NCI-H748 (cell line): ENCODE results near the gene H19.

Experiments used
- DNase-seq: peaks from one replicate; lab custom pipeline; 2025; ENCODE audit not compliant: unreplicated experiment; lab: John Stamatoyannopoulos, UW

H19 gene

DNA sequence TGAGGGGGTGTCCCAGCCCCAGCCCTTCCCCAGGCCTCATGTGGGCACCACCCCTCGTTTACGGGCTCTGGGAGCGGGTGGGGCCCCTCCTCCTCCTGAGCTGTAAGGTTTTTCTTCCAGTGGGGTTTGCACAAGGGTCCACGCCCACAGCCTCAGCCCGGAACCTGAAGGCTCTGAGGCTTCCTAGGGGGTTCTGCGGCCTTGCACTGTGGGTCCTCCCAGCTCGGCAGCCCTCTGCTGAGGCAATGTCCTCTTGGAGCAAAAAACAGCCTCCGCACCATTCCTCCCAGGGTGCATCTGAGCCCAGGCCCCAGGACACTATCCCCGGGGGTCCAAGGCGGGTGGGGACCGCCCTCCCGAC lies 14.1 kb downstream of the H19 start:
- no peak for DNase-seq

DNA sequence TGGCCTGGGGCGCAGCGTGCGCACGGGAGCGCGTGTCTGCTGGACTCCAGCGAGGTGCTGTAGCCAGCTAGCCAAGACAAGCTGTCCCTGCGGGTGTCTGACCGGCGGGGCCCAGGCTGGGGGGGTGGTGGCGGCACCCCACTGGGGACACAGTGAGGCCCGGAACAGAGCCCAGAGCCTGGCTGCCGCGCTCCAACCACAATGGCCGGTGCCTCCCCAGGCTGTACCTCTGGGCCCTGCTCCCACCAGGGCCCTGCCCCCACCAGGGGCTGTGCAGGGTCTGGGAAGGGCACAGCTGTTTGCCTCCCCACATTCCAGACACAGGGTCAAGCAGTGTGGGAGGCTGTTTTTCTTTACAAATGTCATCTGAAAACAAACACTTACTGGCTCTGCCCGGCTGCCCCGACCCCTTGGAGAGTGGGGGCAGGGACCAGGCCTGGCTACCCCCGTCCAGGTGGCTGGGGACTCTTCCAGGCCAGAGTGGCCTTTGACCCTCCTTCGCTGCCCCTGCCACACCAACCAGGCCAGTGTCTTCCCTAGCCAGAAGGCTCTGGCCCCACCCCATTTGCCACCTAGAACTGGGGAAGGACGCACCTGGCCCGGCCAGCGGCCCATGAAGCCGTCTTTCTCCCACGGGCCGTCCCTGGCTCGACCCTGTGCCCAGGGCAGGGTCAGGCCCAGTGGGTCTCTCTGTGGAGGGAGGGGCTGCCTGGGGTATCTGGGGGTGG lies 14.6 kb downstream of the H19 start:
- DNase-seq, result no peak

DNA sequence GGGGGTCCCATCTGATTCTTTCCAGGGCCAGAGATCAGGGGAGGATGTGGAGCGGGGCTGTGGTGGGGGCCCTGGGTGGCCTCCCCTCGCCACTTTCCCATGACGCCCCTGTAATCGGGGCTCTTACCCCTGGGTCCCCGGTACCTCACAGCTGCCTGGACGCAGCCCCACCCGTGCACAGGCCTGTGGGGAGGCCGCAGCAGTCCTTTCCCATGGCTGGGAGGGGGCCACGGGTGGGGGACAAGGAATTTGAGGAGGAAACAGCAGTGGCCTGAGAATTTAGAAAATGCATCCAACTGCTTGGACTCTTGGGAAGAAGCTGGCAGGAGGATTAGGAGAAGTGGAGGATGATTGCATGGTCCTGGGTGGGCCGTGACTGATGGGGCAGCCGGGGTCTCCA lies 18.0 kb downstream of the H19 start:
- DNase-seq, result no peak

DNA sequence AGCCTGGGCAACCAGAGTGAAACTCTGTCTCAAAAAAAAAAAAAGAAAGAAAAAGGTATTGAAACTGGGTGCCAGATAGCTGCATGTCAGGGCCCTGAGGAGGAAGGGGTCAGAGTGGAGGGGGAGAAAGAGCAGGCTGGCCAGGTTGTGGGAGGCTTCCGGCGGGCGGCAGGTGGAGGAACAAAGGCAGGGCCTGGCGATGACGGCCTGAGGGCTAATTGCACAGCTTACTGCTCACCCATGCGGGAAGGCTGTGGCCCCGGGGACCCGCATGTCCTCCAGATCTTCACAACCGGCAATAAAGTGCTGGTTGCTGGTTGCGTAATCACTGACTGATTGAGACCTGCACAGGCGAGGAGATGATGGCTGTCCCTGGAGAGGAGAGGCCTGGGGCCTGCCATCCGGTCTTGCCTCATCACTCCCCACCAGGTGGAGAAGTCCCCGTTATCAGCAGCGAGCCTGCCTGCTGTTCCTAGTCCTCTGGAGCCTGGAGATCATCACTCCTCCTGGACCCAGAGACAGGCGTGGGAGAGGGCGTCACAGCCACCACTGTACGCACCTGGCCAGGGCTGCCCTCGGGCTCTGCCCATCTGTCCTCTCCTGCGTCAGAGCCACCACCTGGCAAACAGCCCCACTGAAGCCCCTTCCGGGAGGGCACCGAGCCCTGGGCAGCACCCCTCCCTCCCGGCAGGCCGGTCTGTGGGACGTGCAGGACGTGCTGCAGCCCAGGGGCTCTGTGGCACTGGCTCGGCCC lies 18.7 kb downstream of the H19 start:
- DNase-seq, result no peak

DNA sequence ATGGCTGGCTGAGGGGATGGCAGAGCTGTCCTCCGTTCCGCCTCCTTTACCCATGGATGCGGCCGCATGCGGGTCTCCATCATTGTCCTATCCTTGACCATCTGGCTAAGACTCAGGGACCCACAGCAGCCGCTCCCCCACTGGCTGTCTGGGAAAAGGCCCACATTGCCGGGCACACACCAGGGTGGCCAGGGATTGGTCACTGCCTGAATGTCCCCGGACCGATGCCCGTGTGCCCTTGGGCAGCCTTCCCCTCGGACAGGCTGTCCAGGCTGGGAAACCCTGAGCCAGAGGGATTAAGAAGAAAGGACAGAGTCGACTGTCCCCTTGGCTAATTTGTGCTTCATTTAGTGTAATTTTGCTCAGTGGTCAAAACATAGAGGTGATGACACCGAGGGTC lies 22.5 kb downstream of the H19 start:
- no peak for DNase-seq

DNA sequence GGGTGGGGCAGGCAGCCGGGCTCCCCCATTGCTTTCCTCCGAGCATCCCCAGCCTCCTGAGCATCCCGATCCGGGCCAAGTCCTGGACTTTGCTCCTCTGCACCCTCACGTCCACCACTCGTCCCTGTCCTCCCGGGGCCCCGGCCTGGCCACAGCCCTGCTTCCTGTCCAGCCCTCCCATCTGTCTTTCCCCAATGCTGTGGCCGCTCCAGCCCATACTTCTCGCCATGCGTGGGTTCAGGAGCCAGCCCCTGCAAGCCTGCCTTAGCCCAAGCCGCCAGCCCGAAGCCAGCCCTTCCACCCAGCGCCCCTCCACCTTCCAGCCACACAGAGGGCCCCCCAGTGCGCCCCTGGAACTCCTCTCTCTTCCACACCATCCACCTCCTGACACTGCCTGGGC lies 26.7 kb downstream of the H19 start:
- DNase-seq, result no peak

DNA sequence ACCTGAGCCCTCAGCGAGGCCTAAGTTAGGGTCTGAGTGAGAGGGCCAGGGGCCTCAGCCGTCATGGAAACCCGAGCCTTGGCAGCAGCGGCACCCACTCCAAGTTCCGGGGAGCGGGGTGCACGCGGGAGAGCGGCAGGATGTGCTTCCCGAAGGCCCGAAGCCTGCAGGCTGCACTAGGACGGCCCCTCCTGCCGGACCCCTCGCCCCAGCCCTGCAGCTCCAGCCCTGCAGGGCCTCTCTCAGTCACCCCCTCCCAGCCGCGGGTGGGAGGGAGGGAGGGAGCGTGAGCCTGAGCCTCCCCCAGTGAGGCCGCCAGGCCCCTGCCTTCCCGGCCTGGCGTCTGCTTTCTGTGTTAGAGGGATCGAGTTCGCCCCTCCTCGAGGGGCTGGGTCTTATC lies 27.9 kb downstream of the H19 start:
- DNase-seq, result no peak

DNA sequence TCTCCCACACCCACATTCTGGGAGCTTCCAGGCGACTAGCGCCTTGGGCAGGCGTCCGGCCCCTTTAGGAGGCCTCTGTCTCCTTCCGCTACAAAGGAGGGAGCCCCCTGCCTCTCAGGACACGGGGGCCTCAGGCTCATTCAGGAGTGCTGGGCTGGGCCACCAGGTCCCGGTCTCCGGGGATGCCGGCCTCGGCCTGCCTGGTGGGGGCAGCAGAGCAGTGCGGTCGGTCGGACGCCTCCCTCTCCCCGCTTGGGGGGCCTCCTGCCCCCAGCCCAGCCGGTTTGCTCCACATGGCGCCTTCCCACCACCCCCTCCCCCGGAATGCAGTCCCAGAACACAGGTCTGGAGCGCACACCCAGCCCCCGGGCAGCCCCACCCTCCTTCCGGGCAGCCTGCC lies 28.6 kb downstream of the H19 start:
- no peak for DNase-seq

DNA sequence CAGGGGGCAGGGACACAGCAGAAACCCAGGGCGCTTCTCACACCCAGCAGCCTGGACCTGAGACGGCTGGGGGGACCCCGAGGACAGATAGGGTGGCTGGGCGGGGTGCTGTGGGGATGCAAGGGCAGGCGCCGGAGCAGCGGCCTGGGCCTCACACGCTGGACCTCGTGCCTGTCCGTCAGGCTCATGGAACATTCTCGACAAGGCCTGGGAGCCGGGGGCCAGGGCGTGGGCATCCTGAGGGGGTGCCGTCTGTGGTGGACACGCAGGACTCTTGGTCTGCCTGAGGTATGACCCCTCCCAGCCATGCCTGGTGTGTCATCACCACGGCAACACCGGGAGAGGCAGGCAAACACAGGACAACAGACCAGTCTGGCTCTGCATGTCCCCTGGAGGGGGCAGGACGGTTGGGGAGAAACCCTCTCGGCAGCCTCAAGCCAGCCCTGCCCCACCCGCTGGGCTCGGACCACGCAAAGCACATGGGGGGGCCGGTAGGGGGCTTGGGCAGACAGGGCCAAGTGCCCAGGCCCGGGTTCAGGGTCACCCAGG lies 29.1 kb downstream of the H19 start:
- no peak for DNase-seq

DNA sequence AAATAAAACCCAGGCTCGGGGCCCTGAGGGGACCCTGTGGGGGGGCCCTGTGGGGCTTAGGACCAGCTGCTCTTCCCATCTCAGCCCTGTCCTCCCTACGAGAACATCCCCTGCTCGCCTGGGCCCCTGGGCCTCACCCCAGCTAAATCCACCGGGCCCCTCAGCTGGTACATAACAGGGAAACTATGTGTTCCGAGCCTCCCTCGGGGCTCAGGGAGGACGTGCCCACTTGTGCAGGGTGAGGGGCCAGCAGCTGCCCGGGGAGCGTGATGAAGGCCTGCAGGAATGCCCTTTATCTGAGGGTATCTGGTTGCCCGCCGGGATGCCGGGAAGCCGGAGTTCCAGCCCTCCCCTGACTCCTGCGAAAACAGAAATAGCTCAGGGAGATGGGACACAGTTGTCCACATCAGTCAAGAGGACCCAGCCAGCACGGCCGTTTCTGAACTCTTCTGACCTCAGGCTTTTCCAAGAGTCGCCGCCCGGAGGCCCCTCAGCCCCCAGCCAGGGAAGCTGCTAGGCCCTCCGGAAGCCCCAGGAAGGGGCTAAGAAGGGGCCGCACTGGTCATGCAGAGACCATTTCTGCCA lies 29.9 kb downstream of the H19 start:
- no peak for DNase-seq

DNA sequence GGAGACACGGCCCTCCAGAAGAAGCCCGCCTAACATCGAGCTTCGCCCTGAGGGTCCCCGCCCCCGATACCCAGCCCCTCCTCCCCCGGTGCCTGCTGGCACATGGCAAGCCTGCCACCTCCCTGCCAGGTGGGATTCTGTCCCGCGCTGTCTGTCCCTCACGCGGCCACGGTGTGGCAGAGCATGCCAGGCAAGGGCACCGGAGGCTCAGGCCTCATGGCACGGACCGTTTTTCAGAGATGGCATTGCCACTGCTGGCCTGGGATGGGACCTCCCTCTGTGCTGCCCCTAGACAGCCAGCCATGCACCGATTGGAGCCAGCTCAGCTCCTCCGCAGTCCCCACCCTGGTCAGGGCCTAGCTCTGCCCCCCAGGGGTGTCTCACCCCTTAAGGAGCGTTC lies 31.1 kb downstream of the H19 start:
- no peak for DNase-seq

DNA sequence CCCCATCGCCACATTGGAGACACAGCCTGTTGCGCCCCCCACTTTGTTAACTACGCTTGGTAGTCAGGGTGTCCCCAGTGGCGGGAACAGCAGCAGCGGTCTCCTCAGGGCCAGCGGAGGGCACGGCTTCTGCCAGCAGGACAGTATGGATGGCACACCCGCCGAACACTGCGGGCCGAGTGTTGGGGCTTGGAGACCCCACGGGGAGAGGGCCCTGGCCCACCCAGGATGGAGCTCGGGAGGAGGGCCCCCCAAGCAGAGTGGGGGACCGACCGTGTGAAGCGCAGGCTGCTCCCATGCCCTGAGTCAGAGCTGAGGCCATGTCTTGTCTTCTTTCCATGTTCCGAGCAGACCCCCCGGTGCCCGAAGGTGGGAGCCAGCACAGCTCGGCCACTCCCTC lies 32.7 kb downstream of the H19 start:
- no peak for DNase-seq

DNA sequence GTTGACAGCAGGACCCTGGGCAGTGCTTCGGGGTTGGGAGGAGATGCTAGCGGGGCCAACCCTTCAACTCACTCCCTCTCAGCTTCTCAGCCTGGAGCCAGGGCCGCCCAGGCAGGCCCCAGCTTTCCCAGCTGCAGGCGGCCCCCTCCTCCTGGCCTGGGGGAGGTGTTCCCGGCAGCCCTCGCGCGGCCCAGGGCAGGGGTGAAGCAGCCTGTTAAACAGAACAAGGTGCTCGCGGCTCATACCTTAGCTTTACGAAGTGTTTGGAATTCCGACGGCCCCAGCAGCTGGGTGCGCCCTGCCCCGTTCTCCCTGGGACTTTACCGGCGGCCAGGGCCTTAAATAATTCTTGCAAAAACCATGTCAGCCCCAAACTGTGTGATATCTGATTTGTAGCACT lies 33.3 kb downstream of the H19 start:
- no peak for DNase-seq

DNA sequence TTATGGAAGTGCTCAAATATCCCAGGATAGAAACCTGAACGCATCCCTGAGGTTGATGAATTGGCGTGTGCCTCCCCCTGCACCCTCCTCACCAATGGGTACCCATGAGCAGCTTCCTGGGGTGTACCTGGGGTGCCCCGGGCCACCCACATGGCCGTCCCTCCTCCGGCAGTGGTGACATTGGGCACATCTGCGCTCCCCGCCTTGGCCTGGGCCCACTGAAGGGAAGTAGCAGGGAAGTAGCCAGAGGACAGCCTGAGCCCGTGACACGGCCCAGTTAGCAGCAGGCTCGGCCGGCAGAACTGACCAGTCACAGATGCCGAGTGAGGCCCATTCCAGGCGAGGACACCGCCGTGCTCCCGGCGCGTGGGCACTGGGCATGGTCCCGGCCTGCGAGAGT lies 33.8 kb downstream of the H19 start:
- DNase-seq, result no peak

DNA sequence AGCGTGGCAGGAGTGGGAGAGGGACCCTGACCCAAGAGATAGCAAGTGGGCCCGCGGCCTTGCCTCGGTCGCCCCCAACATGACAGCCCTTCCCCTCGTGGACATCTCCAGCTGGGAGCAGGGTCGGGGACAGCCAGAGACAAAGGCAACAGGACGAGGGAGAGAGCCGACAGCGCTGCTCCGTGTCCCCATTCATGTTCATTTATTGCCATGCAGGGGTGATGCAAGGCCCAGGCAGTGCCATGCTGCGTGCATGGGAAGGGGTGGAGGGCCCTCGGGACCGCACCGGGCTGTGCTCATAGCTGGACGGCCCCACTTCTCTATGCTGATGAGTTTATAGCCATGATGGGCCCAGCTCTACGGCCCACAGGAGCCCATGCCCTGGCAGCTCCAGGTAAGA lies 37.9 kb downstream of the H19 start:
- no peak for DNase-seq

DNA sequence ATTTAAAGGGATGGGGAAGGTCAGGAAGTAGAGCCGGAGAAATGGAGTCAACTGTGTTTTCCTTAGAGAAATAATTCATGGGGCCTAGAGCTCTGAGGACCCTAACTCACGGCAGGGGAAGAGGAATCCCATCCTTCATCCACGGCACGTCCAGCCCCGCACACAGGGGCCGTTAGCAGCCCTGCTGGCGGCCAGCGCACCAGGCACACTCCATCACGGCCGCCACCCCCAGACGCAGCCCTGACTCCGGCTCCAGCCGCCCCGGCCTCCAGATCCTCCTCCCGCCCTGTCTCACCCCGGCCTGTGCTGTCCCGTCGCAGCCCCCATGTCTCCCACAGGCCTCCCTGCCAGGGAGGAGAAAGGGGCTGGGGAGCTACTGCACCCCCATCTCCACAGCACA lies 39.3 kb downstream of the H19 start:
- no peak for DNase-seq

DNA sequence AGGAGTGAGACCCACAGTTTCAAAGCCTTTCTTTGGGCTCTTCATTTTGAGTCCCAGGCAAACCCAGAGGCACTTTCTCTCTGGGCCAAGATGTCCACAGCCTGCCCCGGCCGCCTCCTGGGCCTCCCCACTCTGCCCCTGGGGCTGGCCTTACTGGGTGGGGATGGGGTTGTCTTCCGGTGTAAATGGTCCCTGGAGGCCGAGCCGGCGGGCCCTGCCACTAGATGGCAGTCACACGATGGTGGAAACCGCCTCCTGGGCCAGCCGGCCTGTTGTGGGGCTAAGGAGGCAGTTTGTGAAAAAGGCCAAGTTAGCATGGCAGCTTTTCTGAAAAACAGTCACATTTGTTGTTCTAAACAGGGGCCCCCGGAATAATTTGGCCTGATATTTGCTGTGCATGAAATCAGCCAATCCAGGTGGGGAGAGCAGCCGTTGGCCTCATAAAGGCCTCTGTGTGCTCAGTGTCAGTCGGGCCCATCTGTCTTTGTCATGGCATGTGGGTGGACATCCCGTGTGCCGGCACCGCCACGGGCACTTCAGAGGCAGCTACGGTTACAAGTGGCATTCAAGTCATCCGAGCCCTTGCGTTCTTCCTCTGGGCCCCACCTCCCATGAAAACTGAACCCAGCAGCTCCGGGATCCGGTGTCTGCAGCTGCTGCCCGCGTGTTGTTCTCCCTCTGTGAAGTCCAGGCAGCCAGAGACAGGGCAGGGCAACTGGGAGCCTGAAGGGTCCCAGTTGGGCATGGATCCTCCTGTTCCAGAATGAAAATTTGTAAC lies 44.0 kb downstream of the H19 start:
- DNase-seq, result no peak

DNA sequence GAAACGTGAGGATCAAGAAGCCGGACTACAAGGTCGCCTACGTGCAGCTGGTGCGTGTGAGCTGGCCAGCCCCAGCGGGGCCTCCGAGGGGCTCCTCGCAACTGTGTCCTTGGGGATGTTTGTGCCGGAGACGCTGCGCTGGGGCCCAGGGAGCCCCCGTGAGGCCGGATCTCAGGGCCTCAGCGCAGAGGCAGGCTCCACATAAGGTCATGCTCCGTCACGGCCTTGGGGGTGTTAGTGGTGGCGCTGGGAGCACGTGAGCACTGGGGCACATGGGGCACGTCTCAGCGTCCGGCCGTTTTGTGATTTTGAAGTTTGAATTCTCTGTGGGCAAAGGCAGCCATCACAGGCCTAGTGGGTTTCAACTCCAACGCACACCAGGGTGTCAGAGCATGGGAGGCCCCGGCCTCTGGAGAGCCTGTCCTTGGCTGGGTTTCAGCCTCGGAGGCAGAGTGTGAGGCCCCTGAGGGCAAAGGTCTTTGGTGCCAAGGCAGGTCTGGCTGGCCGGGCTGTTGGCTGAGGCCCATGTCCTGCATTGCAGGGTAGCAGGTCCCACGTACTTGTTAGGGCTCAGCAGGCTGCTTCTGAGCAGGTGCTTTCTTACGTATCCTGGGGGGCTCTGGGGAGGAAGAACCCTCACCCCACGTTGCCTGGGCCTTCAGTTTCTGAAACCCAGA lies 44.7 kb downstream of the H19 start:
- no peak for DNase-seq

DNA sequence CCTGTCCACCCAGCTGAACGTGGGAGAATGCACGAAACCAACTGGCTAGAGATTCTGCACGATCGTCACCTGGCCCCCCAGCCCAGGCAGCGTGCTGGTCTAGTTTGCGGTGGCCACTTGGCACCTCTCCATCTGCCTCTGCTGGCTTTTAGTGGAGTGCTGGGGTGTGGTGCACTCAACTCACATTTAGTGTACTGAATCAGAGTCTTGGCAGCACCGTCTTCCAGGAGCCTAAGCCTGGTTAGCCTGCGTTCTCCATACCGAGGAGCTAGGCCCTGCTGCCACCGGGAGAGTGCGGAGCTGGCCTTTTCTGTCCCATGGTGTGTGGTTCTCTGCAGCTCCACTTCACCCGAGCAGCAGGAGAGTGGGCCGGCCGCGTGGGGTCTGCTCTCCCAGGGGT lies 47.7 kb downstream of the H19 start:
- no peak for DNase-seq

DNA sequence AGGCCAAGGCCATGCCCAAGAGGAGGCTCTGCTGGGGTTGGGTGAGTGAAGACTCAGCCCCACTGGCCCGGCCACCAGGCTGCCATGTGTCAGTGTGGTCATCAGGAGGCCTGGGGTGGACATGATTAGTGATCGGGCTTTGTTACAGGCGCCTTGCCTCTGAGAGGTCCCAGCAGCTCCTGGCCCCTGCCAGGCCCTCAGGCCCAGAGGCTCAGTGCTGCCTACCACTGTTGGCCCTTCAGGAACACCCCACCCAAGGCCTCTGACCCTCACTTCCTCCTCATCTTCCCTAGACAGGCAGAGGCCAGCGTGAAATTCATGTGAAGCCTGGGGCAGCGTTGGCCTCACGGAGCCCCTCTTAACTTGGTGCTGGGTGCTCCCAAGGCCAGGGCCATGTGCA lies 48.3 kb downstream of the H19 start:
- no peak for DNase-seq

DNA sequence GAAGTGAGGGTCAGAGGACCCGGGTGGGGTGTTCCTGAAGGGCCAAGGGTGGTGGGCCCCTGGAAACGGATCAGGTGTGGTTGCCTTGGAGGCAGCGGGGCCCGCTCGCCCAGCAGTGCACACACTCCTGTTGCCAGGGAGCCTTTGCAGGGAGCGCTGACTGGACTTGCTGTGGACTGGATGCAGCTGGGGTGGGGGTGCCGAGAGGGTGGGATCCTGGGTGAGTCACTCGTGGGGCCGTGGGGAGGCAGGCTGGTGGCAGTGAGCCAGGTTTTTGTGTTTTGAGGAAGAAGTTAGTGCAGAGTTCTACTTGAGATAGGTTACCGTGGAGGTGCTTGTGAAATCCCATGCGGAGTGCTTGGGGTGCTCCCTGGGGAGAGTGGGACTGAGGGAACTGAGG lies 49.3 kb downstream of the H19 start:
- no peak for DNase-seq
